GM21390 (cell line): Measurements from ENCODE around the gene SEL1L2.

Experiments
- ATAC-seq: cut with Tn5 transposase; IDR thresholded peaks from one replicate; pipeline ENCODE4 v1.9.1; 2021; ENCODE audit not compliant: unreplicated experiment

The SEL1L2 gene

GRCh38 chr20:13929836-13930235, 60.6 kb downstream of the SEL1L2 start:
- ATAC-seq, result no peak

- ATAC-seq, result no peak
These were observed 61.5 kb downstream of the SEL1L2 start for GRCh38 chr20:13928901-13929300.

GRCh38 chr20:13927171-13927570, 63.2 kb downstream of the SEL1L2 start:
- no peak for ATAC-seq

GRCh38 chr20:13922241-13922640, 68.2 kb downstream of the SEL1L2 start:
- no peak for ATAC-seq

- no peak for ATAC-seq
These were observed 75.1 kb downstream of the SEL1L2 start for GRCh38 chr20:13915284-13915683.

- no peak for ATAC-seq
These were observed 76.8 kb downstream of the SEL1L2 start for GRCh38 chr20:13913572-13913971.

- ATAC-seq, result no peak
These were observed 77.3 kb downstream of the SEL1L2 start for GRCh38 chr20:13913131-13913530.

GRCh38 chr20:13910492-13910891, 79.9 kb downstream of the SEL1L2 start:
- no peak for ATAC-seq

- ATAC-seq, result no peak
These were observed 81.3 kb downstream of the SEL1L2 start for GRCh38 chr20:13909067-13909466.

GRCh38 chr20:13904766-13905165, 85.6 kb downstream of the SEL1L2 start:
- ATAC-seq, result no peak

GRCh38 chr20:13900496-13900895, 89.9 kb downstream of the SEL1L2 start:
- ATAC-seq, result no peak

GRCh38 chr20:13898012-13898612, 92.3 kb downstream of the SEL1L2 start:
- no peak for ATAC-seq

GRCh38 chr20:13891575-13891974, 98.8 kb downstream of the SEL1L2 start:
- ATAC-seq, result no peak

- ATAC-seq, result no peak
These were observed 105.6 kb downstream of the SEL1L2 start for GRCh38 chr20:13884803-13885202.

GRCh38 chr20:13883425-13883824, 107.0 kb downstream of the SEL1L2 start:
- ATAC-seq, result no peak

- ATAC-seq, result no peak
These were observed 111.8 kb downstream of the SEL1L2 start for GRCh38 chr20:13878566-13878965.

- ATAC-seq, result no peak
These were observed 112.6 kb downstream of the SEL1L2 start for GRCh38 chr20:13877793-13878192.

GRCh38 chr20:13875265-13875811, 115.1 kb downstream of the SEL1L2 start:
- no peak for ATAC-seq

- no peak for ATAC-seq
These were observed 115.8 kb downstream of the SEL1L2 start for GRCh38 chr20:13874394-13875157.

- ATAC-seq, result no peak
These were observed 116.6 kb downstream of the SEL1L2 start for GRCh38 chr20:13873831-13874230.

GRCh38 chr20:13870170-13870748, 120.2 kb downstream of the SEL1L2 start:
- ATAC-seq, result no peak

- no peak for ATAC-seq
These were observed 122.1 kb downstream of the SEL1L2 start for GRCh38 chr20:13868331-13868730.
